K562 (cell line): ENCODE data around the gene MRPL48. TPM values are rescaled to one million over a fixed set of nuclear protein-coding genes. Genes with fewer than 3 reads are reported as not detected.

ENCODE experiments used
- EGR1 ChIP-seq: fragments of 450-650 bp; conservative IDR thresholded peaks from 2 replicates; pipeline ENCODE4 v1.6.1; 2017; ENCODE audit warnings: mild to moderate bottlenecking
- GATAD2B ChIP-seq: fragments of 450-650 bp; IDR thresholded peaks from 2 replicates; pipeline ENCODE4 v1.6.1; 2017; ENCODE audit warnings: mild to moderate bottlenecking, borderline replicate concordance
- HMG20B ChIP-seq: fragments of 250-450 bp; sonication (Bioruptor Pico); IDR thresholded peaks from 2 replicates; pipeline ENCODE4 v1.5.0; 2021; ENCODE audit warnings: mild to moderate bottlenecking
- MYBL2 ChIP-seq, 2 experiments: fragments of 450-650 bp in 1 of 2; sonication (generic) in 1 of 2; formaldehyde crosslinking in 1 of 2; IDR thresholded peaks; 2 replicates each; pipeline versions ENCODE4 v1.6.1 to v1.8.1; 2017 to 2022; ENCODE audit warnings: borderline replicate concordance in 1 of 2, inconsistent platforms in 1 of 2, low read depth in 1 of 2, mild to moderate bottlenecking in 1 of 2, missing genetic modification reagents in 1 of 2, moderate library complexity in 1 of 2
- PTTG1 ChIP-seq: fragments of 450-650 bp; IDR thresholded peaks from 2 replicates; pipeline ENCODE4 v1.6.1; 2016; ENCODE audit warnings: low read depth, mild to moderate bottlenecking, missing genetic modification characterization, missing compliant biosample characterization
- SPI1 ChIP-seq: IDR thresholded peaks from 2 replicates; pipeline ENCODE4 v1.6.1; 2011; ENCODE audit warnings: low read depth, low read length, control low read depth, borderline replicate concordance
- SRSF1 ChIP-seq: fragments of 200-400 bp; formaldehyde crosslinking; IDR thresholded peaks from 2 replicates; pipeline ENCODE4 v1.6.1; 2017; ENCODE audit warnings: mild to moderate bottlenecking, low read depth, low read length, moderate library complexity
- ZNF586 ChIP-seq: fragments of 450-650 bp; formaldehyde crosslinking; conservative IDR thresholded peaks from 2 replicates; pipeline ENCODE4 v1.4.0; 2020; ENCODE audit warnings: mild to moderate bottlenecking, moderate library complexity
- ZNF75A ChIP-seq: fragments of 450-650 bp; formaldehyde crosslinking; IDR thresholded peaks from 2 replicates; pipeline ENCODE4 v1.4.0; 2020; ENCODE audit warnings: mild to moderate bottlenecking
- polyA plus RNA-seq, 8 experiments: library from polyadenylated mRNA; depleted of rRNA in 4 of 8; stranded (reverse) in 5 of 8; unstranded in 3 of 8; fragments of >200 nt; fragmentation: Nextera tagmentation in 2 of 8; fragmentation: Illumina TruSeq in 1 of 8; extraction: Ambion mirVana in 2 of 8; extraction: Trizol in 1 of 8; gene quantifications; 2 replicates each; pipeline versions ENCODE4 v1.2.1 to v1.2.3, GENCODE V29; 2011 to 2014; ENCODE audit warnings: inconsistent platforms in 1 of 8, missing spikeins in 1 of 8
- total RNA-seq, 7 experiments: library from RNA; depleted of rRNA in 6 of 7; stranded (reverse); fragments of >200 nt in 6 of 7; fragmentation: Illumina TruSeq in 2 of 7; extraction: Trizol in 2 of 7; gene quantifications; 2 replicates each; pipeline versions ENCODE4 v1.2.1 to v1.2.3, GENCODE V29; 2011 to 2021; ENCODE audit warnings: low replicate concordance in 1 of 7
- TF ChIP-seq, protein P1 (sequence below): fragments of 250-450 bp; sonication (Bioruptor Pico); IDR thresholded peaks from 2 replicates; pipeline ENCODE4 v1.4.0; 2020
- TF ChIP-seq, protein P2 (sequence below), 2 experiments: fragments of 200-800 bp in 1 of 2; sonication (Bioruptor generic) in 1 of 2; sonication (generic) in 1 of 2; formaldehyde crosslinking in 1 of 2; IDR thresholded peaks in 1 of 2; conservative IDR thresholded peaks in 1 of 2; 2 replicates each; pipeline versions ENCODE4 v1.5.0 to v1.6.1; 2016 to 2020; ENCODE audit warnings: missing compliant biosample characterization in 1 of 2, missing genetic modification characterization in 1 of 2, missing genetic modification reagents in 1 of 2
- TF ChIP-seq, protein P3 (sequence below): fragments of 450-650 bp; formaldehyde crosslinking; IDR thresholded peaks from 2 replicates; pipeline ENCODE4 v1.4.0; 2020; ENCODE audit warnings: mild to moderate bottlenecking, moderate library complexity
- TF ChIP-seq, protein P4 (sequence below): sonication (generic); formaldehyde crosslinking; IDR thresholded peaks from 2 replicates; pipeline ENCODE4 v1.8.0; 2022; ENCODE audit warnings: mild to moderate bottlenecking, missing genetic modification reagents
- TF ChIP-seq, protein P5 (sequence below): fragments of 450-650 bp; IDR thresholded peaks from 2 replicates; pipeline ENCODE4 v1.6.1; 2018; ENCODE audit warnings: mild to moderate bottlenecking, low read depth; ENCODE audit not compliant: partially characterized antibody

MRPL48 gene
- total and polyA plus RNA-seq, 9 of the 15 experiments (the other 6 are each of a cell fraction or from before 2014, with no cell fraction given) = 66.0 to 237 (median 104) TPM

- TF ChIP-seq, protein P1, sequence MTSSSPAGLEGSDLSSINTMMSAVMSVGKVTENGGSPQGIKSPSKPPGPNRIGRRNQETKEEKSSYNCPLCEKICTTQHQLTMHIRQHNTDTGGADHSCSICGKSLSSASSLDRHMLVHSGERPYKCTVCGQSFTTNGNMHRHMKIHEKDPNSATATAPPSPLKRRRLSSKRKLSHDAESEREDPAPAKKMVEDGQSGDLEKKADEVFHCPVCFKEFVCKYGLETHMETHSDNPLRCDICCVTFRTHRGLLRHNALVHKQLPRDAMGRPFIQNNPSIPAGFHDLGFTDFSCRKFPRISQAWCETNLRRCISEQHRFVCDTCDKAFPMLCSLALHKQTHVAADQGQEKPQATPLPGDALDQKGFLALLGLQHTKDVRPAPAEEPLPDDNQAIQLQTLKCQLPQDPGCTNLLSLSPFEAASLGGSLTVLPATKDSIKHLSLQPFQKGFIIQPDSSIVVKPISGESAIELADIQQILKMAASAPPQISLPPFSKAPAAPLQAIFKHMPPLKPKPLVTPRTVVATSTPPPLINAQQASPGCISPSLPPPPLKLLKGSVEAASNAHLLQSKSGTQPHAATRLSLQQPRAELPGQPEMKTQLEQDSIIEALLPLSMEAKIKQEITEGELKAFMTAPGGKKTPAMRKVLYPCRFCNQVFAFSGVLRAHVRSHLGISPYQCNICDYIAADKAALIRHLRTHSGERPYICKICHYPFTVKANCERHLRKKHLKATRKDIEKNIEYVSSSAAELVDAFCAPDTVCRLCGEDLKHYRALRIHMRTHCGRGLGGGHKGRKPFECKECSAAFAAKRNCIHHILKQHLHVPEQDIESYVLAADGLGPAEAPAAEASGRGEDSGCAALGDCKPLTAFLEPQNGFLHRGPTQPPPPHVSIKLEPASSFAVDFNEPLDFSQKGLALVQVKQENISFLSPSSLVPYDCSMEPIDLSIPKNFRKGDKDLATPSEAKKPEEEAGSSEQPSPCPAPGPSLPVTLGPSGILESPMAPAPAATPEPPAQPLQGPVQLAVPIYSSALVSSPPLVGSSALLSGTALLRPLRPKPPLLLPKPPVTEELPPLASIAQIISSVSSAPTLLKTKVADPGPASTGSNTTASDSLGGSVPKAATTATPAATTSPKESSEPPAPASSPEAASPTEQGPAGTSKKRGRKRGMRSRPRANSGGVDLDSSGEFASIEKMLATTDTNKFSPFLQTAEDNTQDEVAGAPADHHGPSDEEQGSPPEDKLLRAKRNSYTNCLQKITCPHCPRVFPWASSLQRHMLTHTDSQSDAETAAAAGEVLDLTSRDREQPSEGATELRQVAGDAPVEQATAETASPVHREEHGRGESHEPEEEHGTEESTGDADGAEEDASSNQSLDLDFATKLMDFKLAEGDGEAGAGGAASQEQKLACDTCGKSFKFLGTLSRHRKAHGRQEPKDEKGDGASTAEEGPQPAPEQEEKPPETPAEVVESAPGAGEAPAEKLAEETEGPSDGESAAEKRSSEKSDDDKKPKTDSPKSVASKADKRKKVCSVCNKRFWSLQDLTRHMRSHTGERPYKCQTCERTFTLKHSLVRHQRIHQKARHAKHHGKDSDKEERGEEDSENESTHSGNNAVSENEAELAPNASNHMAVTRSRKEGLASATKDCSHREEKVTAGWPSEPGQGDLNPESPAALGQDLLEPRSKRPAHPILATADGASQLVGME (CRISPR knock-in tag) = peak; percentile 75; the same call in 1 of the 2 replicates
- no peak for TF ChIP-seq MYBL2 (IDR thresholded peaks at IDR 0.05; ENCODE audit: low read depth)
- no peak for TF ChIP-seq MYBL2 (CRISPR knock-in tag; IDR thresholded peaks at IDR 0.05; ENCODE audit: borderline replicate concordance)
- TF ChIP-seq EGR1 = peak; percentile 55; the same call in 1 of the 2 replicates
- TF ChIP-seq, protein P2, sequence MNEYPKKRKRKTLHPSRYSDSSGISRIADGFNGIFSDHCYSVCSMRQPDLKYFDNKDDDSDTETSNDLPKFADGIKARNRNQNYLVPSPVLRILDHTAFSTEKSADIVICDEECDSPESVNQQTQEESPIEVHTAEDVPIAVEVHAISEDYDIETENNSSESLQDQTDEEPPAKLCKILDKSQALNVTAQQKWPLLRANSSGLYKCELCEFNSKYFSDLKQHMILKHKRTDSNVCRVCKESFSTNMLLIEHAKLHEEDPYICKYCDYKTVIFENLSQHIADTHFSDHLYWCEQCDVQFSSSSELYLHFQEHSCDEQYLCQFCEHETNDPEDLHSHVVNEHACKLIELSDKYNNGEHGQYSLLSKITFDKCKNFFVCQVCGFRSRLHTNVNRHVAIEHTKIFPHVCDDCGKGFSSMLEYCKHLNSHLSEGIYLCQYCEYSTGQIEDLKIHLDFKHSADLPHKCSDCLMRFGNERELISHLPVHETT (CRISPR knock-in tag; conservative IDR thresholded peaks at IDR 0.05 in 1 of 2, IDR thresholded peaks at IDR 0.05 in 1 of 2) = 0 out of 4 replicates have a peak, but pooled peaks of 1 of the 2 experiments have one; percentile 11
- TF ChIP-seq, protein P3, sequence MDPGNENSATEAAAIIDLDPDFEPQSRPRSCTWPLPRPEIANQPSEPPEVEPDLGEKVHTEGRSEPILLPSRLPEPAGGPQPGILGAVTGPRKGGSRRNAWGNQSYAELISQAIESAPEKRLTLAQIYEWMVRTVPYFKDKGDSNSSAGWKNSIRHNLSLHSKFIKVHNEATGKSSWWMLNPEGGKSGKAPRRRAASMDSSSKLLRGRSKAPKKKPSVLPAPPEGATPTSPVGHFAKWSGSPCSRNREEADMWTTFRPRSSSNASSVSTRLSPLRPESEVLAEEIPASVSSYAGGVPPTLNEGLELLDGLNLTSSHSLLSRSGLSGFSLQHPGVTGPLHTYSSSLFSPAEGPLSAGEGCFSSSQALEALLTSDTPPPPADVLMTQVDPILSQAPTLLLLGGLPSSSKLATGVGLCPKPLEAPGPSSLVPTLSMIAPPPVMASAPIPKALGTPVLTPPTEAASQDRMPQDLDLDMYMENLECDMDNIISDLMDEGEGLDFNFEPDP (CRISPR knock-in tag) = no peak
- peak; percentile 40; the same call in 1 of the 2 replicates for TF ChIP-seq SPI1
- TF ChIP-seq ZNF586 (CRISPR knock-in tag) = no peak
- TF ChIP-seq HMG20B (CRISPR knock-in tag) = no peak
- TF ChIP-seq ZNF75A (CRISPR knock-in tag) = no peak
- TF ChIP-seq GATAD2B = no peak
- TF ChIP-seq SRSF1 = no peak
- TF ChIP-seq, protein P4, sequence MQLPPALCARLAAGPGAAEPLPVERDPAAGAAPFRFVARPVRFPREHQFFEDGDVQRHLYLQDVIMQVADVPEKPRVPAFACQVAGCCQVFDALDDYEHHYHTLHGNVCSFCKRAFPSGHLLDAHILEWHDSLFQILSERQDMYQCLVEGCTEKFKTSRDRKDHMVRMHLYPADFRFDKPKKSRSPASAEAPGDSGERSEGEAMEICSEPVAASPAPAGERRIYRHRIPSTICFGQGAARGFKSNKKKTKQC (CRISPR knock-in tag) = peak; percentile 89
- no peak for TF ChIP-seq PTTG1 (tag)
- TF ChIP-seq, protein P5, sequence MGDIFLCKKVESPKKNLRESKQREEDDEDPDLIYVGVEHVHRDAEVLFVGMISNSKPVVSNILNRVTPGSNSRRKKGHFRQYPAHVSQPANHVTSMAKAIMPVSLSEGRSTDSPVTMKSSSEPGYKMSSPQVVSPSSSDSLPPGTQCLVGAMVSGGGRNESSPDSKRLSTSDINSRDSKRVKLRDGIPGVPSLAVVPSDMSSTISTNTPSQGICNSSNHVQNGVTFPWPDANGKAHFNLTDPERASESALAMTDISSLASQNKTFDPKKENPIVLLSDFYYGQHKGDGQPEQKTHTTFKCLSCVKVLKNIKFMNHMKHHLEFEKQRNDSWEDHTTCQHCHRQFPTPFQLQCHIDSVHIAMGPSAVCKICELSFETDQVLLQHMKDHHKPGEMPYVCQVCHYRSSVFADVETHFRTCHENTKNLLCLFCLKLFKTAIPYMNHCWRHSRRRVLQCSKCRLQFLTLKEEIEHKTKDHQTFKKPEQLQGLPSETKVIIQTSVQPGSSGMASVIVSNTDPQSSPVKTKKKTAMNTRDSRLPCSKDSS = no peak
Observed at GRCh38 chr11:73876424-73877310, 89.0 kb downstream of the MRPL48 start, which contains the start of the genes COA4 and PAAF1 (continued).
